HG02610 (cell line): ENCODE data around the gene SMYD2.

ENCODE experiments used
- ATAC-seq: cut with Tn5 transposase; IDR thresholded peaks from one replicate; pipeline ENCODE4 v1.9.1; 2021; ENCODE audit warnings: mild to moderate bottlenecking, moderate library complexity; ENCODE audit not compliant: unreplicated experiment

The SMYD2 gene

DNA sequence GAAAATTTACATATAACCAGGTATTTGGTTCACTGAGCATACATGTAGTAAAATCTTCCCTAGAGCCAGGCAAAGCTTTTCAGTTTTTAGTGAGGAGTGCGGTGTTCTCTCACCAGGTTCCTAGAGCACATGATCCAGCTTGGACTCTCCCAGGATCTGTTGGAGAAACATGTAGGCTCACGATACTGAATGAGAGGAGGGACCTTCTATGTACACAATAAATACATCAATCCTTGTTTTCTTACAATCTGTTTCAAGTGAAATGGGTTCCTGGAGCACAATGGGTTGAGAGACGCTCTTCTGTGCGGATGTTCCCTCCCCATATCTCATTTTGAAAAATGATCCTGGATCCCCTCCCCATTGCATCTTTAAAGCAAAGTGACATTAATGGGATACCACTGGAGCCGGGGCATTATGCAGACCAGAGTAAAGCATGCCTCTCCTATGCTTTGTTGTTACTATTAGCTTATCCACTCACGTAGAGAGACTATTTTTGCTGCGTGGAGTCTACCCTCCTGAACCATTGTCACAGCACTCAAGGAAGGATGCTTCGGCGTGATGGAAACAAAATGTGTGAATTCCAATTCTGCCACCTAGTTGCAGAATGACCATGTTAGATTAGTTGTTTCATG is 19.3 kb downstream of the SMYD2 start:
- no peak for ATAC-seq

DNA sequence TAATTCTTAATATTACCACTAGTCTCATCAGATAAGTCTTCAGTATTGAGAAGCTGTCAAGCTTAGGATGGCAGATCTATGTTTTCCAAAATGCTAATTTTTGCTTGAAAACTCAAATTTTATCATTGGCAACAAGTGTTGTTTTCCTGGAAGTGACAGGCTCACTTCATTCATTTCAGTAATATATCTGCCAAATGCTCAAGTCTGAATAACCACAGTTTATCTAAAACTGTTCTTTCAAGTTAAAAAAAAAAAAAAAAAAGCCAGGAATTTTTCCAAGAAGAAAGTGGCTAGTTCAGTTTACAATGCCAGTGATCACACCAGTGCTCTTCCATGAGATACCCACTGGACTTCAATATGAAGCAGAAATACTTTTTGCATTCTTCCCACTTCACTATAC is 20.6 kb downstream of the SMYD2 start:
- ATAC-seq, result no peak

DNA sequence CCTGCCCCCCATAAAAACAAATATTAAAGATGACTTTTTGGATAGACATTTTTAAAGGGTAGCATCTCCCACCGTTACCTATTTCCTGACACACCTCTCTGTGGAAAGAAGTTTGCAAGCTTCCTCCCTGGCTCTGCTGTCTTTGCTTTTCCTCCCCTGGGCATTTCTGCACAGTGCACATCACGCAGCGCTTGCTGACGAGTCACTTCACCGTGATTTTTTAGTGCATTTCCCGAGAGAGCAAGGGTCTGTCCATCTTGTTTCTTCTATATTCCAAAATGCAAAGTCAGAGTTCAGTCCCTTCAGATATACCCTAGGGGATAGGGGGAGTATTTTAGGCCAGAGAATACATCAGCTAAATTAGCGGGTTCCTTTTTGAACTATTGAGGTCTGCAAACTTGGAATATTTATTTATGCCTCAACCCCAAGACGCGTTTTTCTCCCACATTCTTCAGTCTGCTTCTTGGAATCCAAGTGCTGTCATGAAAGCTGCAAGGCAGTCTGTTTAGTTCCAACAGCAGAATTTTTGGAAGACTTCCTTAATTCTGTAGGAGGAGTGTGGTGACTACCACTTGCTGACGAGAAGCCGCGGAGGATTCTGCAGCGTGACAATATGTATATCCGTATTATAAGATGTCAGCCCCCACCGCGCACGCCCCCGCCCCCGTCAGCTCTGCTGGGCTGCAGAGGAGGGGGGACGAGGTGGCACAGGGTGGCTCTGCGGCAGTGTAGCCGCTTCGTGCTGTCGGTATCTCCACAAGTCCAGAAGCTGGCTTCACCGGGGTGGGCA is 22.4 kb downstream of the SMYD2 start:
- no peak for ATAC-seq

DNA sequence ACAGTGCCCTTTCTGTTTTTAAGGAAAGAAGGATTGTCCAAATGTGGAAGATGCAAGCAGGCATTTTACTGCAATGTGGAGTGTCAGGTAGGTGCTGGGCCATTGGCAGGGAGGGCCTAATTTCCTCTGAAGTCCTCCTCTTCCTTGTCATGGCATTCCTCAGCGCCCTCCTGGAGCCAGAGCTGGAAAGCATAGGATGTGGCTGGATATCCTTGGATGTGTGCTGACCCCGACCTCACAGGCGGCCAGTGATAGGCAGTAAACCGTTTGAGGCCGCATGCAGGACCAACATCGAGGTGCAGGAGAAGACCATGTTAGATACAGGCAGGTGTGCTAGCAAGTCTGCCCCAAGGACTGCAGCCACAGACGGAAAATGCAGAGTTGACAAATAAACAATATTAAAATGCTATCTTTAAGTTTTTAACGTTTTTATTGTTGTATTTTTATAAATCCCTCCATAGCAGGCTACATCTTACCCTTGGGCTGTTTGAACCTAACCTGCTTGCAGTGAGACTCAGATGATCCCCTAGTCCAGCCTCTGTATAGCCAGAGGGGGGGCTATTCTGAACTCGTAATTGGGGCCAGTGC is 24.3 kb downstream of the SMYD2 start:
- ATAC-seq, result no peak

DNA sequence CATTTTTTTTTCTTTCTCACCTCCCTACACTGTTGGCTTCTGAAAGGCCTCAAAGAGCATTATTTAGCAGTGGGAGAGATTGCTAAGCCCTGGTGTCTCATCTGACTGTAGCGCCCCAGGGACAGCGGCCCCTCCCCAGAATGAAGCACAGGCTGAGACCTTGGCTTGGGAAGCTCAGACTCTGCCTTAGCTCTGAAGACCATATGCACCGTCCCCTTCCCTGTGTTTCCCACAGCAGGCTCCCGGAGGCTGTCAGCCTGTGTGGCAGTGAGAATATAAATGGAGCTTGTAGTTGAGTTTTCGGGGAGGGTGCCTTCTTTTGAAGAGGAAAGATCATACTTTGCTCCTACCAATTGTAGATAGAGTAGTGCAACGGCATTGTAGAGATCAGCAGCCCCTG is 25.3 kb downstream of the SMYD2 start:
- no peak for ATAC-seq

DNA sequence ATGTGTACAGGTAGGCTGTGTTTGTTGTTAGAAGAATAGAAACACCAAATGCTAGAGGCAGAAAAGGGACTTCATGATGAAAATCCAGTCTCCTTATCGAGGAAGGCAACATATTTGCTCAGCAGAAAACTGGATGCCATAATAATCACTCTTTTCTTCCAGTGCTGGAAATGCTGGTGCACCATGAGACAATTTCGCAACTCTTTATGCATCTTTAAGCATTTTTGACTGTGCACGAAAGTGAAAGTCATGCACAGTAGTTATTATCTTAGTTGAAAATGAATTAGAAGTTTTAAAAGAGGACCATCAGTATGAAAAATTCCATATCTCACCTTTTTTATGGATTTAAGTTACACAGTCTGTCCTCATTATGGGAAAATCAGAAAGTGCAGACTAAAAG is 29.1 kb downstream of the SMYD2 start:
- ATAC-seq, result peak; percentile 56

DNA sequence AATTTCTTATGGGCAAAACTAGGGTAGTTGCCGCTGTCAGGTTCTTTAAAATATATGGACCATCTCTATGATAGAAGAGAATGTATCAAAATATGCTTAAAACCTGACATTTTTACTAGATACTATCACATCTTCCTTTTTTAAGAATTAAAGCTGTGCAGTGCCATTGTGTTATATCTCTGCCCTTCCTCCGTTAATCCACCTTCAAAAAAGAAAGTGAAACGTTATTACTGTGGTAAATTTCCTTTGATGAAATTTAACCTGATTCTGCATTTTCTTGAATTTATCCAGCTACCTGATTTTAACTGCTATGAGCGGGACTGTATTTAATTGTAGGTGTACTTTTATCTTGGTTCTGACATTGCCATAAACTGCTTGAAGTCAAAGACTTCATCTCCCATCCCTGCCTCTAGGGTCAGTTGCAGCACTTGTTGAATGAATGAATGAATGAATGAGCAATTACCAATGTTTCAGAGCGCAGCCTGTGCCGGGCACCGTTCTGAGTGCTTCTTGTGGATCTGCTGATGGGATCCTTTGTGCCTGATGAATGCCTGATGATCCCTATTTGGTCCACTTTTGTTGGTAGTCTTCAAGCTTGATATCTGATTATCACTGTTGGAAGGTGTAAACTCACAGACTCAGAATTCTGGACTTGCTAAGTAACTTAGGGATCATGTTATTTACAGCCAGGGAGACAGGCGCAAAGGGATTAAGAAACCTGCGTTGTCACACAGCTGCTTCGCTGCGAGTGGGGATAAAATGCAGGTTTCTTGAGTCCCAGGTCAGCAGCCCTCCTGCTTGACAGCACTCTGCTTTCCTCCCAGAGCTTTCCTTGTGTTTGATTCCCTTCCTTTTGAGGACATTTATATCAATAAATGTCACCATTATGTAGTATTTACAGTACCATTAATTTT is 30.1 kb downstream of the SMYD2 start:
- no peak for ATAC-seq

DNA sequence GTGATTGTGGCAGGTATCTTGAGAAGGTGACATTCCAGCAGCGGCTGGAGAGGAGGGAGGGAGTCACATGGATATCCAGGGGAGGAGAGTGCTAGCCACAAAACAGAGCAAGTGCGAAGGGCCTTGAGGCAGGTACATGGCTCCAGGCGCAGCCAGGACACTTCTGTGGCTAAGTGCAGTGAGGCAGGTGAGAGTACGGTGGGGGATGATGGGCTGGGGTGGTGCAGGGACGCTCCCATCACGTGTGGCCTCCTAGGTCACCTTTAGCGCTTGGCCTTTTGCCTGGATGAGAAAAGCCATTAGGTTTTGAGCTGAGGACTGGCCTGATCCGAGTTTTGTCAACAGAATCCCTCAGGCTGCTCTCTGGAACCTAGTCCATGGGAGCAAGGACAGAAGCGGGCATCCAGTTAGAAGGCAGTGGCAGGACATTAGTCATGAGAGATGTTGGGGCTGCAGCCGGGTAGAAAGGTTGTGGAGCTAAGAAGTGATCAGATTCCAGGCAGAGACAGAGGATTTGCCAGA is 31.6 kb downstream of the SMYD2 start:
- ATAC-seq, result no peak

DNA sequence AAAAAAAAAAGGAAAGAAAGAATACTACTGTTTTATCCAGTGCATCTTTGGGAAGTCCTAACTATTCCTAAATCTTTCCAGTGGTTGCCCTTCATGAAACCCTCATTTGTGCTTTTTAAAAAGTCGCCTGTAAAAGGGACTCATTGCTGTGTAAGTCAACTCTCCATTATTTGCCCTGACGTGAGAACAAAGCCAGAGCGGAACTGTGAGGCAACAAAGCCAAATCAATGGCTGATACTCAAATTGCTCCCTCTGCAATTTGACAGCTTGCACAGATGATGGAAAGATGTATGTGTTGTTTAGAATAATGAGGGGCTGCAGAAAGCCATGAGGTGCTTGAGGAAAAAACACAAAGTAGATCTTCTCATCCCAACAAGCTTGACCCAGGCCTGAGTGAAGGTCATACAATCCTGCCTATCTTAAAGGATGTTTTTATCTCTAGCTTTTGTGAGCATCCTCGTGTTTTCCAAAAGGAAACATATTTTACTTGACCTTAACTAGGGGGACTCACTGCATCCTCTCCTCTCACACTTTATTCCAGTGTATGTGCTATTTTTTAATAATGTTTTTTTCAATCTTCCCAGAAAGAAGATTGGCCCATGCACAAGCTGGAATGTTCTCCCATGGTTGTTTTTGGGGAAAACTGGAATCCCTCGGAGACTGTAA is 33.4 kb downstream of the SMYD2 start:
- ATAC-seq, result no peak

DNA sequence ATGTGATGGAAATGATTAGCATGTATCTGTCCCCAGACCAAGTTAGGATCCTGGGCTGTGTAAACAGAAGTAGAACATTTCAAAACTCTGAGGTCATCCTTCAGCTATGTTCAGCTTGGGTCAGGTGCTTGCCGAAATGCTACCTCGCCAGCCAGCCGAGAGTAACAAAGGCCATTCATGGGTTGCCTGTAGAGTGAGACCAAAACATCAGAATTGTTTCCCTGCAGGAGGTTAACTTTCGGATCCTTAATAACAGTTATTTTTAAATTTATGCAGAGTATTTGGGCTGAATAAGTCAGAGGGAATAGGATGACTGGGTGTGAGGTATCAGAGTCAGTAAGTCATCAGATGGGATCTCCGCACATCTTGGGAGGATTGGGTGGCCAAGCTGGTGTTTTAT is 35.6 kb downstream of the SMYD2 start:
- ATAC-seq, result no peak

DNA sequence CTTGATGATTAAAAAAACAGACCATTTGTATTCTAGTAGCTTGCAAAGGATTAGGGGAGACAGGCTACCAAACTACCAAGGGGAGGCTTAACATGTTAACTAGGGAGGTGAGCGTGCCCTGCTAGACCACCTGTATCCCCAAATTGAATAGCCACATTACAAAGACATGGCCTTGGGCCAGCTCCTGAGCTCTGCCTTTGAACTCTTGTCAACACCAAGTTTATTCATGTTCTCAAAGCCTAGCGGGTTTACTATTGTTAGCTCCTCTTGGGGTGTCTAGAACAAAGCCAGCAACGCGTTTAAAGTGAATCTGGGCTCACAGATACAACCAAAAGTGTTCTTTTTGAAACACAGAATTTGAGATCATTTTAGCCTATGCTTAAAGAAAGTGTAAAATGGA is 36.3 kb downstream of the SMYD2 start:
- ATAC-seq, result no peak

DNA sequence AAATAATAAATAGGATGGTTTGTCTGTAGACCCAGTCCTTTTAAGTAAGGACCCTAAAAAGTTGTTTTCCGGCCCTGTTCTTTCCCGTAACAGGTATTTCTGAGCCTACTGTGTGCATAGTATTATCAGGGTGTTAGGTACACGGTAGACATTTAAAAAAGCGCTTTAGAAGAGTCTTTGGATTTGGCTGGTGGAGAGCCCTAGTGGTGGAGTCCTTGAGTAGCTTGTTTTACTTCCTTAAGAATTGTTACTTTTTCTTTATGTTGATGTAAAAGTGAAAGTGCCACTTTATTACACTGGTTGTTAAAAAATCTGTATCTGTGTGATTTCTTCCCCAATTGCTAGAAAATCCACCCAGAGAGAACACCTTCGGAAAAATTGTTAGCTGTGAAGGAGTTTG is 36.8 kb downstream of the SMYD2 start:
- no peak for ATAC-seq

DNA sequence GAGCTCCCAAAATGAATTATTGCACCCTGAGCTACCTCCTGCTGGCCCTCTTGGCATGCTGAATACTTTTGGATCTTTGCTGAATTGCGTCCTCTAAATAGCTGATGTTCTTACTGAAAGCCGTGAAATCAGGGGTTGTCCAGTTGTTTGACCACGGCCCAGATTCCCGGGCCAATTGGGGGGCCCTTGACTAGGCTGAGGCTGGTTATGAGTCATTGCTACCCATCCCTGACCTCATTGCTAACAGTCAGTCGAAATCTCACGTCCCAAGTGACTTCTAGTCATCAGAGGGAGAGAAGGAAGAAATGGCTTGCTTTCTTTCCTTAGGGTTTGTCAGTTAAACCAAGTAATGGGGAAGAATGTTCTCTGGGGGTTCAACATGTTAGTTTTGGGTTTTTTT is 37.4 kb downstream of the SMYD2 start:
- ATAC-seq, result peak; percentile 42

DNA sequence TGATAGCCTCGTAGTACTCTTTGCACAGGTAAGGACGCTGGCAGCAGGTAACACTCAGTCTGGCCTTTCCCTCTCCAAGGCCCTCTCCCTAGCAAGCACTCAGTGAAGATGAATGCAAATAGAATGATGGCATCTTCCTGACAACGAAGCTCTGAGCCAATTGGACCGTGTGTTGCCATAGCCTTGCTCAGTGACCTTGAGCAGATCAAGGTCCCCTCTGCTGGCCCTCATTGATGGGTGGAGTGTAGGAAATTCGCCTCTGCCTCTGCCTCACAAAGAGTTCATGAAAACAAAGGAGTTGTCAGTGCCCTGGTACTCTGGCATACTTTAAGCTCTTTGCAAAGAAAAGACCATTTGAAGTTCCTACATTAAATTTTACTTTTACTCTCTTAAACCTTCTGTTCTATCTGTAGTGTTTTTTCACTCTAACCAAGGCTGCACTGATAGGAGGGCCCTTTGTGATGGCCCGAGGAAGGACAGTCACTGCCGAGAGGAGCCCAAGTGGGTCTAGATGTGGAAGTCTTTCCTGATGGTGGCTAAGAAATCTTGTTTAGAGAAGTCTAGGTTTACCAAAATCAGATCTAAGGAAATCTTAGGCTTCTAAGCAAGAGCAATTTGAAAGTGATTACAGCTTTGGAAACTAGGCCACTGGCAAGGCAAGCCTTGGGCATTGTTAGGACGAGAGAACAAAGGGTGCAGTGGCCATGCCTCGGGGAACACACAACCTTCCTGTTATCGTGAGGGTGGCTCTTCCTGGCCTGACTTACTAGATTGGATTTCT is 38.2 kb downstream of the SMYD2 start:
- ATAC-seq, result no peak

DNA sequence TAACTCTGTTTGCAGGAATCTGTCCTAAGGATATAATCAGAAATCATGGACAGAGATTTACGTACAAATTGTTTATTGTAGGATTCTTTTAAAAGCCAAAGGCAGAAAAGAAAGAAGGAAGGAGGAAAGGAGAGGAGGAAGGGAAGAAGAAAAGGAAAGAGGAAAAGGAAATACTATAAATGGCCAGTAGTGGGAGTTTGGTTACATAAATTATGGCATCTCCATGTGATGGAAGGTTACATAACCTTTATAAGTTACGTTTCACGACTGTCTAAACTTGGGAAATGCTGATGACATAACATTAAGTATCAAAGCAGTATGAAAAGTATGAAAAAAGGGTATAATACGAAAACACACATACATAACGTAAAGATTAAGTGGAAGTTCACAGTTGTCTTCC is 39.0 kb downstream of the SMYD2 start:
- no peak for ATAC-seq

DNA sequence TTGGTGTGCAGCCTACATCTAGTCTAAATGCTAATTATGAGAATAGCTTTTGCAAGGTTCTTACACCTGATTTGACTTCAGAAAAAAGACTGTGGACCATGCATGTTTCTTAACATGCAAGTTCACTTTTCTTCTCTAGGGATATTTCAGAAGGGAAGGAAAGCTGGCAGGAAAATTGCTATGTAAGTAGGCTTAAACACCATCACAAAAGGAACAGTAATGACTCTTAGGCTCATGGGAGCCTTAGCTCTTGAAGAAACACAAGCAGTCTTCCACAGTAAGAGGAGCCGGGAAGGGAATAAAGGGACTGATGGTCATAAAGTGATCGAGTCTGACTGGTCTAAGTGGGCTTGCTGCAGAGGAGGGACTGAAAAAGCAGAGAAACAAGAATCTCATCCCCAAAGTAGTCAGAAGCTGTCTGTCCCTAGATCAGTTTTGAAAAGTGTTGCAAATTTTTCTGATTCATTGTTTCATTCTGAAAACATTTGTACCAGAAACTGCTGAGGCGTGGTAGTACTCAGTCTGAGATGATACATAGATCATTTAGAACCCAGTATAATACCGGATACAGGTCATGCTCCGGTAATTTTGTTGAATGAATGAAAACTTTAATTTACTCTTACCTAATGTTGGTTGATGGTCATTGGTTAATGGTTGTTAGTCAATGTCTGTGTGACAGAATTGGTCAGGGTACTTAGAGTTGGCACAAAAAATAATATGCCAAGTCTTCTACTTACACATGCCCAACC is 40.9 kb downstream of the SMYD2 start:
- ATAC-seq, result no peak

DNA sequence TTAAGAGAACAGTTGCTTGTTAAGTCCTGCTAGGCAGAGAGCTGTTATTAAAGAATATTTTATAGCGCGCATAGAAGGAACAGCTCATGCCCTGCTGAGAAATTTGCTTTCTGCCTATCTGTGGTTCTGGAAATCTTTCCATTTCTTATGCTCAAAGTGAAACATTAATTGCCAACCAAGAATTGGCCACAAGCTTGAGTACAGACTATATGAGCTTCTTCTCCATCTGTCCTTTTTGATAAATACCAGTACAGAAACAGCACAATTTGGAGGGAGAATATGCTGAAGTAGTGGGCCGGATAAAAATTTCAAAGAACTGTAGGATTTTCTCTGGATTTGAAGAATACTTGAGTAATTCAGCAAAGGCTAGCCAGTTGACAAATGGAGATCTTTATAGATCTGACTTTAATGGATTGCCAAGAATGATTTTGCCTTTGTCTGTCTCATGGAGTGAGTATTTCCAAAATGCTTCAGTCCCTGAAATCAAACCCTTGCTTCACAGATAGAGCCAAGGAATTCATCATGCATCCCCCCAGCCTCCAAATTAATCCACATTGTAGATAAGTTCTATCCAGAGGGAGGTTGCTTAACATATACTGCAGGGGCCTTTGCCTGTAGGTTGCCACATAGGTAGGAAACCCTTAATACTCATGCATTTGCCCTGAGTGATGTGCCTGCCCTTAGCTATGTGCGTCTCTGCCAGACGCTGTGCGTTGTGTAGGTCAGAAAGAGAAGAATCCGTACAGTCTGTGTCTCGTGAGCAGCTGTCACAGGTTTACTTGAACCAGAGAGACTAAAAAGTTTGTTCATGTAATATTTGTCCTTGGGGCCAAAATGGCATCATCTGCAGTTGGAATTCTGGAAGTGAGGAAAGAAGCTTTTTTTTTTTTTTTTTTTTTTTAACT is 44.2 kb downstream of the SMYD2 start:
- ATAC-seq, result no peak

DNA sequence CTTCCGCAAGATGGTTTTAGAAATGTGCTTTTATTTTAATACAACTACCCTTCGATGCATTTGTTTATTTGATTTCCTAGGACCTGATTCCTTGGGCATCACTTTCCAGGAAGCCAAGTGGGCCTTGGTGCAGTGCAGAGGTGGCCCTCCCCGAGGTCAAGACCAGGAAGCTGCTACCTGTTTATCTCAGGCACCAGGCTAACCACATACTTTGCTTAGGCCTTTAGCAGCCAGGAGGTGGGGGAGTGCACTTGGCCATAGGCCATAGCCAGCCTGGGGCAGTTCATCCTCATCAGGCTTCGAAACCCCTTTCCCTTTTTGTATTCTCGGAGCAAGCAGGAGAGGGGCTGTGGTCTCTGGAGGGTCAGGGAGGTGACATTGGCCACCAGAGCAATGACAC is 45.4 kb downstream of the SMYD2 start:
- no peak for ATAC-seq
